Activated CD8-positive, alpha-beta memory T cell treated with anti-CD3 and anti-CD28 coated beads for 4 hours (primary cell): ENCODE measurements around the gene TRIM28.
"Not testable (repeated sequence)": the region's sequence is repeated elsewhere in the genome, so short reads cannot be mapped to it uniquely, and the experiment has no call there.

Source experiments
- DNase-seq, 2 donors: peaks; one replicate each; pipeline ENCODE4 v3.0.0-alpha.2; 2020; ENCODE audit warnings: low read depth in 2 of 2

The TRIM28 gene

DNA sequence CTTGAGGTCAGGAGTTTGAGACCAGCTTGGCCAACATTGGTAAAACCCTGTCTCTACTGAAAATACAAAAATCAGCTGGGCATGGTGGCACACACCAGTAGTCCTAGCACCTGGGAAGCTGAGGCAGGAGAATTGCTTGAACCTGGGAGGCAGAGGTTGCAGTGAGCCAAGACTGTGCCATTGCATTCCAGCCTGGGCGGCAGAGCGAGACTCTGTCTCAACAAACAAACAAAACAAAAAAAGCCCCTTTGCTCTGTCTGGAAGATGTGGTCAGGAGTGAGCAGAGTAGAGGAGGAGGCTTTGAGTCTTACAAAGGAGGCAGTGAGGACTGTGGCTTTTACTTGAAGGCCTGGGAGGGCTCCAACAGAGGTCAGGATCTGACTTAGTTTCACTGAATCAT, 33.7 kb downstream of the TRIM28 start:
- DNase-seq, result not testable (repeated sequence)

DNA sequence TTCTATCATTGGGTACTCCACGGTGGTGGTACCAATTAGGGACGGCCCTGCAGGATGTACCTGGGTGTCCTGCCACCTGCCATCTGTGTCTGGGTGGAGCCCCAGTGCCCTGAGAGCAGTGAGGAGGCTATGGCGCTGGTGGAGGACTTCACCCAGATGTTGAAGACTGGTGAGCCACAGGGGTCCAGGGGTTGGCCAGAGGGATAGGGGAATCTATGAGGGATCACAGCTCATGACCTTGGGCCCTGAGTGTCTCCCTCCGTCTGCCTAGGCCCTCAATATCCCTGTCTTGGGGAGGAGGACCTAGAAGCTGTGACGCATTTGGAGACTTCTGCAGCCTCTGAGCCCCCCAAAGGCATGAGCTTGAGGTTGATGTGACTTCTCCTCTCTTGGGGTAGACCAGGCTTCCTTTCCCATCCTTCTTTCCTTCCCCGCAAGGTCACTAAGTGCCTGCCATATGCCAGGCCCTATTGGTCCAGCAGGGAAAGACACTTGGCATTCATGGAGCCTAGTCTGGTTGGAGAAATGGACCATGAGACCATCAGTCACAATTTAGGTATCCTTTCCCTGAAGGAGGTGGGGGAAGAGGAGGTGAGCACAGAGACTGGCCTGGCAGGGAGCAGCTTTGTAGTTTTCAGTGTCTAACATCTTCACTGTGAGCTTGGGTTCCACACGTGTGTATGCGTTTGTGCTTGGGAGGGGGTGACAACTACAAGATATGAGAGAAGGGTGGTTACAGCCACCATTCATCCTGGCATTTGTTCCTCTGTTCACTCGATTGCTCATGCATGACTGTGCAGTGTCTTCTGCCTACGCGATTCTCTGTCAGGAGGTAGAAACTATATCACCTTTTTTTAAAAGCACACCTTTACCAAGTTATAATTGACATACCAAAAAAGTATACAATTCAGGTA, 34.4 kb downstream of the TRIM28 start:
- DNase-seq, result no peak

DNA sequence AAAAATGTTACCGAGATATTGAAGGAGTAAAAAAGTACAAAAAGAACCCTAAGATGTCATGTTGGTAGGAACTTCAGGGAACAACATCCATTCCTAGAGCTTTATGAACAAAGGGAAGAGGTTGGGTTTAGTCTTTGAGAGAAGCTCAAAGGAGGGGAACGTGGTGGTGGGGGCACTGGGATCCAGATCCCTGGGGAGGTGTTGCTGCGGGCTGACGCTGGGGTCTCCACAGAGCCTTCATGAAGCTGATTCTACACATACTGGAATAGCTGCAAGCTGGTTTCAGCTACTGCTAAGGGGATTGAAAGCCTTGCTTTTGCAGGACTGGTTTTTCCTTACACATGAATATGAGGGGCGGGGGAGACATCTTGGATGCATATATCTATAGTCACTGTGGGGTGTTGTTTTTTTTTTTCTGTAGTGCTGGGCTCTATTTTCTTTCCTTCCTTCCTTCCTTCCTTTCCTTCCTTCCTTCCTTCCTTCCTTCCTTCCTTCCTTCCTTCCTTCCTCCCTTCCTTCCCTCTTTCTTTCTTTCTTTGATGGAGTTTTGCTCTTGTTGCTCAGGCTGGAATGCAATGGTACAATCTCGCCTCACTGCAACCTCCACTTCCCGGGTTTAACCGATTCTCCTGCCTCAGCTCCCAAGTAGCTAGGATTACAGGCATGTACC, 35.7 kb downstream of the TRIM28 start:
- DNase-seq, result no peak

DNA sequence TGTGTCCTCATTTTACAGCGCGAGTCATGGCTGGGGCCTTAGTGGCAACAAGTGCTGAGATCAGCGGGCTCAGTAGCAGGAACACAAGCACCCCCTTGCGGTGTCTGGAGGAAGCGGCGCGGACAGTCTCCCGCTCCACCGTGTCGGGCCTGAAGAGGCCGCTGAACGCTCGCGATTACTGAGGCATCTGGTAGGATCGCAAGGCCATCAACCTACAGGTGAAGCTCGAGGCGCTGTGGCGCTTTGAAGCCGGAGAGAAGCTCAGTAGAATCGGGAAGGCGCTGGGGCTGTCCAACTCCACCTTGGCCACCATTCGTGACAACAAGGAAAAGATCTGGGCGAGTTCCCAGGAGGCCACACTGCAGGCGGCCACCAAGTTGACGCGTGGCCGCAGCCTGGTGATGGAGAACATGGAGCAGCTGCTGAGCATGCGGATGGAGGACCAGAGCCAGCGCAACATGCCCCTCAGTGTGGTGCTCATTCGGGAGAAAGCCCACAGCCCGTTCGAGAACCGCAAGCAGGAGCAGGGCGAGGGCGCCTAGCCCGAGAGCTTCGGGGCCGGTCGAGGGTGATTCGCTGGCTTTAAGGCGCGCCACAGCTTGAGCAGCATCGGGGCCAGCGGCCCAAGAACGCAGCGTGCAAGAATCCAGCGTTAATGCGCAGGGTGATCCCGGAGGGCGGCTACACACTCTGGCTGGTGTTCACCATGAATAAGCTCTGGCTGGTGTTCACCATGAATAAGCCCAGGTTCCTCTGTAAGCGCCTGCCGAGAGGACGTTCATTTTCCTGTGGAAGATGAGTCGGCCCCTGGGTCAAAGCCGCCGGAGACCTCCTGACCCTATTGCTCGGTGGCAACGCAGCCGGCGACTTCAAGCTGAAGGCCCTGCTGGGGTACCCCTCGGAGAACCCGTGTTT, 37.6 kb downstream of the TRIM28 start:
- DNase-seq, result peak; percentile 76 to 79

DNA sequence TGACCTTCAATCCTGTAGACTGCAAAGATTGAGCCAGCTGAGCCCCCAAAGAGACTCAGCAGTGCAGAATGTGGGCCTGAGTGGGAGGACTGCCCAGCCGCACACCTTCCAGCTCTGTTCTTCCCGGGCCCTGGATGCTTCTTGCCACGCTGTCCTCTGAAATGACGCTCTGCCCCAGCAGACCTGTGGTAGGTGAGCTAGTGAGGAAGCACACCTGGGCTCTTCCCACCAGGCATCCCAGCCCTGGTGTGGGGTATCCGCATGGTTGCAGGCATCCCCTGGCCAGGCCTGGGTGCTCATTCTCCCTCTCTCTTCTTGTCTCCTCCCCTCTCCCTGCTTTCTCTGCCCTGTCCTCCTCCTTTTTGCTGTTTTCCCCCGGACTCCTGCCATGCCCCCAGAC, 39.1 kb downstream of the TRIM28 start:
- no peak for DNase-seq

DNA sequence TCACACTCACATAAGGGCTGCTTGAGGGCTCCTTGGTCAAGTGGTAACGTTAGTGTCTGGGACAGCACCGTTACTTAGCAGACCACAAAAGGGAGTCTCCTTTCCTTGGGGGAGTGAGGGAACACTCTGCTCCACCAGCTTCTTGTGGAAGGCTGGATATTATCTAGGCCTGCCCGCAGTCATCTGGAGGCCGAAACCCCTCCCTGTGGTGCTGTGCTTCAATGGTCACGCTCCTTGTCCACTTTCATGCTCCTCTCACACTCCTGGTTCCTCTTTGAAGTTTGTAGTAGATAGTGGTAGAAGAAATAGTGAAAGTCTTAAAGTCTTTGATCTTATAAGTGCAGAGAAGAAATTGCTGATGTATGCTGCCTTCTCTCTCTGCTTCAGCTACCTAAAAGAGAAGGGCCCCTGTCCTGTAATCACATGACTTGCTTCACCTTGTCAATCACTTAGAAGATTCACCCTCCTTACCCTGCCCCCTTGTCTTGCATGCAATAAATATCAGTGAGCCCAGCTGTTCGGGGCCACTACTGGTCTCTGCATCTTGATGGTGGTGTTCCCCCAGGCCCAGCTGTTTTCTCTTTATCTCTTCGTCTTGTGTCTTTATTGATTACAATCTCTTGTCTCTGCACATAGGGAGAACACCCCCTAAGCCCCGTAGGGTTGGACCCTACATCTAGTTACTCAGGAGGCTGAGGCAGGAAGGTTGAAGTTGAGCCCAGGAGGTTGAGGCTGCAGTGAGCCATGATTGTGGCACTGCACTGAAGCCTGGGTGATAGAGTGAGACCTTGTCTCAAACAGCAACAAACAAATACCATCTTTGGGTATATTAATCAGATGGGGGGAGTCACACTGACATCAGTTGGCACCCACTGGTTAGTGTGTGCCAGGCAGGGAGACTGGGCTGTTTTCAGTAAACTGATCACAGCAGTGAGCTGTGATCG, 40.9 kb downstream of the TRIM28 start:
- DNase-seq, result no peak

DNA sequence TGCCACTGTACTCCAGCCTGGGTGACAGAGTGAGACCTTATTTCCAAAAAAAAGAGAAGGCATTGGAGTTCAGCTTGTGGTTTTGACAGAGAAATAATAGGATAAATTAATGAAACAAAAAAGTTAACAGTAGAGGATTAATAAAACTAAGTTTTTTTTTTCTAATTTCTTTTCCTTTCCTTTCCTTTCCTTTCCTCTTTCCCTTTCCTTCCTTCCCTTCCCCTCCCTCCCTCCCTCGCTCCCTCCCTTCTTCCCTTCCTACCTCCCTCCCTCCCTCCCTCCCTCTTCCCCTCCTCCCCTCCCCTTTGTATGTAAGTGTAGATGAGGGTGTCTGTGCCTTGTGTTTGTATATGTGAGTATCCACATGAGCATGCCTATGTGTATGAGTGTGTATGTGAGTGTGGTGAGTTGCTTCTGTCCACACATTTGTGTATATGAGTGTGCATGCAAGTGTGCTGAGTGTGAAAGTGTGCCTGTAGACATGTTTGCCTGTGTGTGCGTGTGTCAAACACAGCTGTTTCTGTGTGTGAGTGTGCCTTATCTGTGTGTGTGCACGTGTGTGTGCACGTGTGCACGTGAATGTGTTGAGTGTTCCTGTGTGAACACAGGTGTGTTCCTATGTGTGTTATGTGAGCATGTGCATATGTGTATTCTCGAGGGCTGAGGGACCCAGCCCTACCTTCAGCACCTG, 41.7 kb downstream of the TRIM28 start:
- no peak for DNase-seq

DNA sequence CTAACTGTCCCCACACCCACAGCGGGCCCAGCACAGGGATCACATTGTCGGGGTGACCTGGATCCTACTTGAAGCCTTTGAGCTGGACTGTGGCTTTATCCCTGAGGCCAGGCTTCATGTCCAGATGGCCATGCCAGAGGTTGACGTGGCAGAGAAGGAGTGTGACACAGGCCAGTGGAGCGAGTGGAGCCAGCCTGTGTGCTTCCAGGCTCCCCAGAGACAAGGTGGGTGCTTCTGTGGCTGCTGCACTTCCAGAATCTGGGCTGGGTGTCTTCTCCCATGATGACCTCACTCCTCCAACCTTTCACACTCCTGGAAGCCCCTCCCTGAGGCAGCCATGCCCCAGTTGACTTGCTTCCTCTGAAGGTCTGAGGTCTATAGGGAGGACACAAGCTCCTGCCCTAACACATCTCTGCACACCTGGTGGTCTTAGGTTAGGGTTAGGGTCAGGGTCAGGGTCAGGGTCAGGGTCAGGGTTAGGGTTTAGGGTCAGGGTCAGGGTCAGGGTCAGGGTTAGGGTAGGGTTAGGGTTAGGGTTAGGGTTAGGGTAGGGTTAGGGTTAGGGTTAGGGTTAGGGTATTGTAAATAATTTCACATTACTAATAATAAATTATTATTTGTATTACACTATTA, 42.4 kb downstream of the TRIM28 start:
- DNase-seq, result no peak
